HEK293 (cell line): ENCODE results near the gene LALBA.

Experiments used
- CTCF ChIA-PET: fragments of 350-600 bp; formaldehyde crosslinking; extraction: SDS; loops from one replicate; lab custom pipeline; 2021; ENCODE audit warnings: antibody characterized with exemption; lab: Yijun Ruan, JAX
- POLR2A ChIA-PET: fragments of 300-600 bp; formaldehyde crosslinking; extraction: SDS; loops from one replicate; lab custom pipeline; 2020; ENCODE audit warnings: antibody characterized with exemption, inconsistent platforms; lab: Yijun Ruan, JAX
- H3K27ac ChIP-seq: fragments of 200-500 bp; sonication (Bioruptor generic); 2 replicates; pipeline ENCODE4 v1.5.1; 2014; ENCODE audit warnings: low read depth, low read length, control low read depth, inconsistent platforms; ENCODE audit errors: extremely low read depth
- H3K36me3 ChIP-seq, 2 experiments: fragments of 200-500 bp in 1 of 2; sonication (Bioruptor generic) in 1 of 2; 1 replicate in 1 of 2; 2 replicates in 1 of 2; pipeline ENCODE4 v1.5.1; 2014 to 2017; ENCODE audit warnings: inconsistent platforms in 2 of 2, low read length in 2 of 2; ENCODE audit not compliant: control insufficient read depth in 2 of 2, insufficient read depth in 1 of 2
- H3K4me1 ChIP-seq: fragments of 200-500 bp; sonication (Bioruptor generic); 2 replicates; pipeline ENCODE4 v1.5.1; 2014; ENCODE audit warnings: mild to moderate bottlenecking, low read length, inconsistent platforms; ENCODE audit not compliant: control insufficient read depth, insufficient read depth
- H3K4me3 ChIP-seq: 2 replicates; pipeline ENCODE4 v1.5.1; 2011; ENCODE audit warnings: low read depth, mild to moderate bottlenecking, control low read depth, low read length, moderate library complexity
- H3K9me3 ChIP-seq: fragments of 200-500 bp; sonication (Bioruptor generic); 2 replicates; pipeline ENCODE4 v1.5.1; 2014; ENCODE audit warnings: low read depth, low read length, inconsistent platforms; ENCODE audit not compliant: control insufficient read depth, insufficient read depth
- MEIS1 ChIP-seq: sonication (generic); formaldehyde crosslinking; IDR thresholded peaks from 2 replicates; pipeline ENCODE4 v1.8.1; 2022; ENCODE audit warnings: missing genetic modification reagents, mild to moderate bottlenecking, borderline replicate concordance
- RBAK ChIP-seq: fragments of 450-650 bp; formaldehyde crosslinking; IDR thresholded peaks from 2 replicates; pipeline ENCODE4 v1.5.1; 2016; ENCODE audit warnings: missing biosample characterization, missing genetic modification characterization
- SETDB1 ChIP-seq: IDR thresholded peaks from one replicate; pipeline ENCODE4 v1.6.1; 2017; ENCODE audit warnings: mild to moderate bottlenecking, low read length, moderate library complexity, mixed read lengths; ENCODE audit not compliant: insufficient read length
- WT1 ChIP-seq: fragments of 450-650 bp; formaldehyde crosslinking; IDR thresholded peaks from 2 replicates; pipeline ENCODE4 v1.5.1; 2016; ENCODE audit warnings: missing biosample characterization, missing genetic modification characterization
- ZBTB1 ChIP-seq: fragments of 450-650 bp; formaldehyde crosslinking; IDR thresholded peaks from 2 replicates; pipeline ENCODE4 v1.5.1; 2016; ENCODE audit warnings: missing biosample characterization, missing genetic modification characterization
- ZNF133 ChIP-seq: fragments of 450-650 bp; formaldehyde crosslinking; IDR thresholded peaks from 2 replicates; pipeline ENCODE4 v1.5.1; 2016; ENCODE audit warnings: missing biosample characterization, missing genetic modification characterization
- ZNF148 ChIP-seq: fragments of 450-650 bp; formaldehyde crosslinking; IDR thresholded peaks from 2 replicates; pipeline ENCODE4 v1.5.0; 2017; ENCODE audit warnings: missing biosample characterization, missing genetic modification characterization, borderline replicate concordance
- ZNF184 ChIP-seq: fragments of 450-650 bp; IDR thresholded peaks from 2 replicates; pipeline ENCODE4 v1.5.1; 2018; ENCODE audit warnings: missing biosample characterization, mild to moderate bottlenecking, missing genetic modification characterization
- ZNF341 ChIP-seq: fragments of 450-650 bp; formaldehyde crosslinking; IDR thresholded peaks from 2 replicates; pipeline ENCODE4; 2016; ENCODE audit warnings: low read depth, missing biosample characterization, missing genetic modification characterization
- ZNF350 ChIP-seq: fragments of 450-650 bp; formaldehyde crosslinking; IDR thresholded peaks from 2 replicates; pipeline ENCODE4 v1.5.0; 2017; ENCODE audit warnings: missing biosample characterization, mild to moderate bottlenecking, missing genetic modification characterization
- ZNF423 ChIP-seq: fragments of 450-650 bp; formaldehyde crosslinking; IDR thresholded peaks from 2 replicates; pipeline ENCODE4 v1.5.1; 2016; ENCODE audit warnings: missing biosample characterization, missing genetic modification characterization
- ZNF529 ChIP-seq: fragments of 450-650 bp; formaldehyde crosslinking; IDR thresholded peaks from 2 replicates; pipeline ENCODE4 v1.5.1; 2017; ENCODE audit warnings: missing genetic modification characterization, missing biosample characterization; ENCODE audit not compliant: insufficient replicate concordance
- ZNF561 ChIP-seq: fragments of 450-650 bp; IDR thresholded peaks from 2 replicates; pipeline ENCODE4 v1.5.1; 2018; ENCODE audit warnings: missing biosample characterization, missing genetic modification characterization, borderline replicate concordance
- ZNF658 ChIP-seq: fragments of 450-650 bp; formaldehyde crosslinking; IDR thresholded peaks from 2 replicates; pipeline ENCODE4; 2016; ENCODE audit warnings: missing biosample characterization, missing genetic modification characterization
- ZNF660 ChIP-seq: fragments of 450-650 bp; IDR thresholded peaks from 2 replicates; pipeline ENCODE4 v1.5.1; 2018; ENCODE audit warnings: missing biosample characterization, mild to moderate bottlenecking, missing genetic modification characterization
- ZNF664 ChIP-seq: fragments of 450-650 bp; formaldehyde crosslinking; IDR thresholded peaks from 2 replicates; pipeline ENCODE4 v1.5.1; 2016; ENCODE audit warnings: missing biosample characterization, missing genetic modification characterization
- ZNF701 ChIP-seq: fragments of 450-650 bp; formaldehyde crosslinking; IDR thresholded peaks from 2 replicates; pipeline ENCODE4 v1.5.1; 2016; ENCODE audit warnings: missing biosample characterization, missing genetic modification characterization
- ZXDB ChIP-seq: fragments of 450-650 bp; formaldehyde crosslinking; IDR thresholded peaks from 2 replicates; pipeline ENCODE4 v1.5.1; 2016; ENCODE audit warnings: missing biosample characterization, missing genetic modification characterization
- TF ChIP-seq, protein P1 (sequence below): fragments of 450-650 bp; formaldehyde crosslinking; IDR thresholded peaks from 2 replicates; pipeline ENCODE4 v1.5.1; 2016; ENCODE audit warnings: missing biosample characterization, missing genetic modification characterization
- TF ChIP-seq, protein P2 (sequence below): fragments of 450-650 bp; formaldehyde crosslinking; IDR thresholded peaks from 2 replicates; pipeline ENCODE4 v1.5.1; 2016; ENCODE audit warnings: missing biosample characterization, missing genetic modification characterization, low read depth
- TF ChIP-seq, protein P3 (sequence below): fragments of 450-650 bp; formaldehyde crosslinking; IDR thresholded peaks from 2 replicates; pipeline ENCODE4 v1.5.1; 2016; ENCODE audit warnings: missing biosample characterization, missing genetic modification characterization, low read depth
- TF ChIP-seq, protein P4 (sequence below): fragments of 450-650 bp; formaldehyde crosslinking; optimal IDR thresholded peaks from 2 replicates; pipeline ENCODE3; 2016; ENCODE audit warnings: missing biosample characterization, mild to moderate bottlenecking, missing genetic modification characterization

LALBA gene

DNA sequence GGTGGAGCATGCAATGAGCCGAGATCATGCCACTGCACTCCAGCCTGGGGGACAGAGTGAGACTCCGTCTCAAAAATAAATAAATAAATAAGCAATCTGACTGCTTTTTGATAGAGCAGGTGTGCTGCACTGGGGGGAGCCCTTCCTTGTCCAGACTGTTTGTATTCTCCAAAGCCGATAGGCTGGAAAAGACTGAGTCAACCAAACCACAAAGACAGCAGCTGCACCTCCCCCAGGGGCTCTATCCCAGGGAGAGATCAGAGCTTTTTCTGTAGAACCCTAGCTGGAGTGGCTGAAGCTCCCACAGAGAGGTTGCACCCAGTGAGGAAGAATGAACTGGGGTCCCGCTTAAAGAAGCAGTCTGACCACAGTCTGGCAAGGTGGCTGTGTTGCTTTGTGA lies 45.8 kb upstream of the LALBA start (continued):
- no peak for TF ChIP-seq ZNF184
- TF ChIP-seq MEIS1 (CRISPR knock-in tag), result no peak
- no peak for TF ChIP-seq WT1 (tag by site-specific recombination)

DNA sequence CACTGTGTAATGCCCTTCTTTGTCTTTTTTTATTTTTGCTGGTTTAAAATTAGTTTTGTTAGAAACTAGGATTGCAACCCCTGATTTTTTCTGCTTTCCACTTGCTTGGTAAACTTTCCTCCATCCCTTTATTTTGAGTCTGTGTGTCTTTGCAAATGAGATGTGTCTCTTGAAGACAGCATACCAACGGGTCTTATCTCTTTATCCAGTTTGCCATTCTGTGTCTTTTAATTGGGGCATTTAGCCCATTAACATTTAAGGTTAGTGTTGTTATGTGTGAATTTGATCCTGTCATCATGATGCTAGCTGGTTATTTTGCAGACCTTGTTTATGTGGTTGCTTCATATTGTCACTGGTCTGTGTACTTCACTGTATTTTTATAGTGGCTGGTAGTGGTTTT lies 43.5 kb upstream of the LALBA start:
- Histone ChIP-seq H3K9me3 (no peaks in the 10 kb centered on the region), H3K36me3 (no peaks in the 10 kb centered on the region), H3K27ac (no peak overlapping the region), H3K4me3 (no peak overlapping the region), H3K4me1 (no peaks in the 10 kb centered on the region)
- TF ChIP-seq, protein P1, sequence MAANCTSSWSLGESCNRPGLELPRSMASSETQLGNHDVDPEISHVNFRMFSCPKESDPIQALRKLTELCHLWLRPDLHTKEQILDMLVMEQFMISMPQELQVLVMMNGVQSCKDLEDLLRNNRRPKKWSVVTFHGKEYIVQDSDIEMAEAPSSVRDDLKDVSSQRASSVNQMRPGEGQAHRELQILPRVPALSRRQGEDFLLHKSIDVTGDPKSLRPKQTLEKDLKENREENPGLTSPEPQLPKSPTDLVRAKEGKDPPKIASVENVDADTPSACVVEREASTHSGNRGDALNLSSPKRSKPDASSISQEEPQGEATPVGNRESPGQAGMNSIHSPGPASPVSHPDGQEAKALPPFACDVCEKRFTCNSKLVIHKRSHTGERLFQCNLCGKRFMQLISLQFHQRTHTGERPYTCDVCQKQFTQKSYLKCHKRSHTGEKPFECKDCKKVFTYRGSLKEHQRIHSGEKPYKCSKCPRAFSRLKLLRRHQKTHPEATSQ (tag by site-specific recombination), result no peak
- TF ChIP-seq ZNF350 (tag by site-specific recombination) (no peak), ZNF561 (tag by site-specific recombination) (no peak), ZNF423 (tag by site-specific recombination) (no peak), SETDB1 (peak; percentile 95), ZNF529 (tag by site-specific recombination) (peak; percentile 91), ZNF658 (tag by site-specific recombination) (no peak), ZNF664 (tag by site-specific recombination) (no peak), ZNF133 (tag by site-specific recombination) (no peak), ZNF701 (tag by site-specific recombination) (no peak), ZBTB1 (tag by site-specific recombination) (no peak), ZXDB (tag by site-specific recombination) (no peak)
- TF ChIP-seq, protein P2, sequence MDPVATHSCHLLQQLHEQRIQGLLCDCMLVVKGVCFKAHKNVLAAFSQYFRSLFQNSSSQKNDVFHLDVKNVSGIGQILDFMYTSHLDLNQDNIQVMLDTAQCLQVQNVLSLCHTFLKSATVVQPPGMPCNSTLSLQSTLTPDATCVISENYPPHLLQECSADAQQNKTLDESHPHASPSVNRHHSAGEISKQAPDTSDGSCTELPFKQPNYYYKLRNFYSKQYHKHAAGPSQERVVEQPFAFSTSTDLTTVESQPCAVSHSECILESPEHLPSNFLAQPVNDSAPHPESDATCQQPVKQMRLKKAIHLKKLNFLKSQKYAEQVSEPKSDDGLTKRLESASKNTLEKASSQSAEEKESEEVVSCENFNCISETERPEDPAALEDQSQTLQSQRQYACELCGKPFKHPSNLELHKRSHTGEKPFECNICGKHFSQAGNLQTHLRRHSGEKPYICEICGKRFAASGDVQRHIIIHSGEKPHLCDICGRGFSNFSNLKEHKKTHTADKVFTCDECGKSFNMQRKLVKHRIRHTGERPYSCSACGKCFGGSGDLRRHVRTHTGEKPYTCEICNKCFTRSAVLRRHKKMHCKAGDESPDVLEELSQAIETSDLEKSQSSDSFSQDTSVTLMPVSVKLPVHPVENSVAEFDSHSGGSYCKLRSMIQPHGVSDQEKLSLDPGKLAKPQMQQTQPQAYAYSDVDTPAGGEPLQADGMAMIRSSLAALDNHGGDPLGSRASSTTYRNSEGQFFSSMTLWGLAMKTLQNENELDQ (tag by site-specific recombination), result no peak
- TF ChIP-seq, protein P3, sequence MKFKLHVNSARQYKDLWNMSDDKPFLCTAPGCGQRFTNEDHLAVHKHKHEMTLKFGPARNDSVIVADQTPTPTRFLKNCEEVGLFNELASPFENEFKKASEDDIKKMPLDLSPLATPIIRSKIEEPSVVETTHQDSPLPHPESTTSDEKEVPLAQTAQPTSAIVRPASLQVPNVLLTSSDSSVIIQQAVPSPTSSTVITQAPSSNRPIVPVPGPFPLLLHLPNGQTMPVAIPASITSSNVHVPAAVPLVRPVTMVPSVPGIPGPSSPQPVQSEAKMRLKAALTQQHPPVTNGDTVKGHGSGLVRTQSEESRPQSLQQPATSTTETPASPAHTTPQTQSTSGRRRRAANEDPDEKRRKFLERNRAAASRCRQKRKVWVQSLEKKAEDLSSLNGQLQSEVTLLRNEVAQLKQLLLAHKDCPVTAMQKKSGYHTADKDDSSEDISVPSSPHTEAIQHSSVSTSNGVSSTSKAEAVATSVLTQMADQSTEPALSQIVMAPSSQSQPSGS (tag by site-specific recombination), result no peak
- POLR2A ChIA-PET, result no interaction called here
- CTCF ChIA-PET, result interaction anchor here (13.0 kb wide), 1 partner anchor 70 kb away, joined by 209 read pairs; no protein-coding TSS in a partner anchor

DNA sequence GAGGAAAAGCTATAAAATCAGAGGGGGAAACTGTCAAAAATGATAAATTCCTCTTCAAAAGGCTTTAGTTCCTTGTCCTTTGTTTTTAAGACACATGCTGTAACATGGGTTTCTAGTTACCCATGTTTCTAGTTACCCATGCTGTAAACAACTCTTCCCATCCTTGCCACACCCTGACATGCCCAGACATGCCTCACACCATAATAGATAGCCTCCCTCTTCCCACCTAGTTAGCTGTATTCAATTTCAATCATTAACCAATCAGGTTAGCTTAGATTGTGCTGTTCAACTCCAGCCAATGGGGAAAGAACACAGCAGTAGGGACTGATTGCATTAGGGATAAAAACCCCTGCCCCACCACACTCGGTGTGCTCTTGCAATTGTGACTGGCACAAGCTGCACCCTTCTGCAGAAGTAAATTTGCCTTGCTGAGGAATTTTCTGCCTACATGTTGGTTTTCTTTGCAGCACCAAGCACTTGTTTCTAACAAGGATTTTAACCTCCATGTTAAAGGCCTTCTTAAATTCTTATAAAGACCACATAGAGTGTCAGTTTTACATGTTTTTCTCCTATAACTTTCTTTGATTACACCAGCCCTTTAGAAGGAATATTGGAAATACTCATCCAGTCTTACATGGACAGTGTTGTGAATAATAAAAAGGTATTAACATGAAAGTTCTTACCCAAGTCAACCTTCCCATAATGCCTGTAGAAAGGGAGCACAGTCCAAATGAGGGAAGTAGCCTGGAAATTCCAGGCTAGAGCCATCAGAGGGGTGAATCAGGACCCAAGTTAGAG lies 32.5 kb upstream of the LALBA start:
- Histone ChIP-seq H3K9me3 (no peaks in the 10 kb centered on the region), H3K4me3 (no peak overlapping the region), H3K27ac (no peak overlapping the region), H3K4me1 (no peaks in the 10 kb centered on the region), H3K36me3 (no peaks in the 10 kb centered on the region)
- POLR2A ChIA-PET, result no interaction called here
- CTCF ChIA-PET, result interaction anchor here (3.6 kb wide), 1 partner anchor 16 kb away, joined by 26 read pairs; no protein-coding TSS in a partner anchor
- 0 out of 2 replicates have a peak, but pooled peaks have one; percentile 14 for TF ChIP-seq ZNF660 (tag by site-specific recombination)
- no peak for TF ChIP-seq RBAK (tag by site-specific recombination)
- TF ChIP-seq ZNF341 (tag by site-specific recombination), result no peak
- no peak for TF ChIP-seq ZNF148 (tag by site-specific recombination)
- TF ChIP-seq, protein P4, sequence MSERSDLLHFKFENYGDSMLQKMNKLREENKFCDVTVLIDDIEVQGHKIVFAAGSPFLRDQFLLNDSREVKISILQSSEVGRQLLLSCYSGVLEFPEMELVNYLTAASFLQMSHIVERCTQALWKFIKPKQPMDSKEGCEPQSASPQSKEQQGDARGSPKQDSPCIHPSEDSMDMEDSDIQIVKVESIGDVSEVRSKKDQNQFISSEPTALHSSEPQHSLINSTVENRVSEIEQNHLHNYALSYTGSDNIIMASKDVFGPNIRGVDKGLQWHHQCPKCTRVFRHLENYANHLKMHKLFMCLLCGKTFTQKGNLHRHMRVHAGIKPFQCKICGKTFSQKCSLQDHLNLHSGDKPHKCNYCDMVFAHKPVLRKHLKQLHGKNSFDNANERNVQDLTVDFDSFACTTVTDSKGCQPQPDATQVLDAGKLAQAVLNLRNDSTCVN, result no peak
